A673 (cell line): Measurements from ENCODE around the gene NTRK1. TPM values are rescaled to one million over a fixed set of nuclear protein-coding genes. Genes with fewer than 3 reads are reported as not detected.

ENCODE experiments used
- BruUV-seq: library from RNA; stranded (reverse); fragments of 400-500 nt; replicated peaks from 2 replicates; lab custom pipeline; 2021; lab: Mats Ljungman, UMichigan
- CTCF ChIA-PET: fragments of 300-600 bp; sonication (Branson Sonifier 250); formaldehyde crosslinking; loops from one replicate; lab custom pipeline; 2022; ENCODE audit warnings: antibody characterized with exemption; lab: Charles Lee
- POLR2A ChIA-PET: fragments of 300-600 bp; sonication (Branson Sonifier 250); formaldehyde crosslinking; loops from one replicate; lab custom pipeline; 2022; ENCODE audit warnings: antibody characterized with exemption; ENCODE audit not compliant: low non-redundant PET; lab: Charles Lee
- DNase-seq: peaks from one replicate; pipeline ENCODE4 v3.0.0-alpha.2; 2015; ENCODE audit warnings: low spot score
- H3K27ac ChIP-seq: fragments of 200-600 bp; sonication (generic); 2 replicates; pipeline ENCODE4 v1.5.1; 2016; ENCODE audit warnings: mixed run types, low read depth, mild to moderate bottlenecking, mixed read lengths, antibody characterized with exemption, low read length; ENCODE audit not compliant: poor library complexity, severe bottlenecking
- H3K27me3 ChIP-seq: fragments of 200-600 bp; sonication (generic); replicated peaks from 2 replicates; pipeline ENCODE4 v1.6.1; 2017; ENCODE audit warnings: mixed run types, low read depth, mild to moderate bottlenecking, mixed read lengths, antibody characterized with exemption, low read length; ENCODE audit not compliant: insufficient read depth, poor library complexity
- H3K36me3 ChIP-seq: fragments of 200-600 bp; sonication (generic); 2 replicates; pipeline ENCODE4 v1.6.1; 2016; ENCODE audit warnings: mixed run types, mild to moderate bottlenecking, mixed read lengths, antibody characterized with exemption, low read length; ENCODE audit not compliant: insufficient read depth, poor library complexity, severe bottlenecking
- H3K4me1 ChIP-seq: fragments of 200-600 bp; sonication (generic); 2 replicates; pipeline ENCODE4 v1.6.1; 2017; ENCODE audit warnings: mixed run types, mild to moderate bottlenecking, mixed read lengths, antibody characterized with exemption, low read length; ENCODE audit not compliant: insufficient read depth, poor library complexity, severe bottlenecking
- H3K4me3 ChIP-seq: fragments of 200-600 bp; sonication (generic); 2 replicates; pipeline ENCODE4 v1.5.1; 2016; ENCODE audit warnings: low read depth, mixed run types, mild to moderate bottlenecking, mixed read lengths, low read length; ENCODE audit not compliant: poor library complexity, severe bottlenecking
- H3K9me3 ChIP-seq: fragments of 200-600 bp; sonication (generic); 2 replicates; pipeline ENCODE4 v1.6.1; 2016; ENCODE audit warnings: mixed run types, low read depth, mild to moderate bottlenecking, mixed read lengths, antibody characterized with exemption, low read length; ENCODE audit not compliant: poor library complexity, severe bottlenecking
- EZH2 ChIP-seq: fragments of 200-600 bp; sonication (generic); IDR thresholded peaks from 2 replicates; pipeline ENCODE4 v1.6.1; 2017; ENCODE audit warnings: borderline replicate concordance, low read depth, mild to moderate bottlenecking, mixed read lengths, antibody characterized with exemption, low read length; ENCODE audit not compliant: poor library complexity, severe bottlenecking
- intact Hi-C: fragments of 100-400 bp; cut with micrococcal nuclease; formaldehyde crosslinking; loops from one replicate; pipeline ENCODE4 v1.10.0; 2022; ENCODE audit not compliant: unreplicated experiment
- total RNA-seq: library from RNA; stranded (reverse); gene quantifications from 2 replicates; pipeline ENCODE4 v1.2.3, GENCODE V29; 2021
- TF ChIP-seq, protein P1 (sequence below): fragments of 300-800, 200-600 bp; sonication (generic); conservative IDR thresholded peaks from 2 replicates; pipeline ENCODE4 v1.5.1; 2017; ENCODE audit warnings: low read depth, mild to moderate bottlenecking, antibody characterized with exemption, low read length, moderate library complexity, mixed read lengths

The NTRK1 gene
- total RNA-seq, 1 experiment from 2014 or later: 5.1 TPM

DNA sequence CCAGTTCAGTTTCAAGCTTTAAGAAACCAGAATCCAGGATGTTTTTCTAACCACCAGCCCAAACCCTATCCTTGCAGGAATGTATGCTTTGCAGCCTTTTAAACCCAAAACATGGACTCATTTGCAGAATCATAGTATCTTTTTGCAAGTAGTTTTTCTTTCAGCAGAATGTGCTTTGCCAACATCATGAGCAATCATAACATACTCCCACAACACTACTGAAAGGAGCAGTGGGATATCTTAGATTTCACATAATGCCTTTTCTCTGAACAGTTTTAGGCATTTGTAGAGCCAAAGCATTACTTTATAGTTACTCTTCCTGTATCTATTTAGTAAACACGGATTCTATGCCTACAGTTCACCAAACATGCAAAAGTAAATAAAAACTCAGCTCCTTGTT is 34.0 kb upstream of the NTRK1 start:
- Histone ChIP-seq H3K36me3 (no peaks in the 10 kb centered on the region), H3K4me3 (no peak overlapping the region), H3K4me1 (no peaks in the 10 kb centered on the region), H3K27ac (no peak overlapping the region), H3K27me3 (no peaks in the 10 kb centered on the region), H3K9me3 (no peaks in the 10 kb centered on the region)
- no TSS peak for BruUV-seq
- DNase-seq: no peak
- POLR2A ChIA-PET: no interaction called here
- CTCF ChIA-PET: interaction anchor here (1.1 to 1.5 kb wide), 2 partner anchors 10 to 12 kb away, joined by 4 read pairs; no protein-coding TSS in a partner anchor
- intact Hi-C loops: no loop called here
- TF ChIP-seq EZH2: no peak
- TF ChIP-seq, protein P1, sequence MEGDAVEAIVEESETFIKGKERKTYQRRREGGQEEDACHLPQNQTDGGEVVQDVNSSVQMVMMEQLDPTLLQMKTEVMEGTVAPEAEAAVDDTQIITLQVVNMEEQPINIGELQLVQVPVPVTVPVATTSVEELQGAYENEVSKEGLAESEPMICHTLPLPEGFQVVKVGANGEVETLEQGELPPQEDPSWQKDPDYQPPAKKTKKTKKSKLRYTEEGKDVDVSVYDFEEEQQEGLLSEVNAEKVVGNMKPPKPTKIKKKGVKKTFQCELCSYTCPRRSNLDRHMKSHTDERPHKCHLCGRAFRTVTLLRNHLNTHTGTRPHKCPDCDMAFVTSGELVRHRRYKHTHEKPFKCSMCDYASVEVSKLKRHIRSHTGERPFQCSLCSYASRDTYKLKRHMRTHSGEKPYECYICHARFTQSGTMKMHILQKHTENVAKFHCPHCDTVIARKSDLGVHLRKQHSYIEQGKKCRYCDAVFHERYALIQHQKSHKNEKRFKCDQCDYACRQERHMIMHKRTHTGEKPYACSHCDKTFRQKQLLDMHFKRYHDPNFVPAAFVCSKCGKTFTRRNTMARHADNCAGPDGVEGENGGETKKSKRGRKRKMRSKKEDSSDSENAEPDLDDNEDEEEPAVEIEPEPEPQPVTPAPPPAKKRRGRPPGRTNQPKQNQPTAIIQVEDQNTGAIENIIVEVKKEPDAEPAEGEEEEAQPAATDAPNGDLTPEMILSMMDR: no peak

DNA sequence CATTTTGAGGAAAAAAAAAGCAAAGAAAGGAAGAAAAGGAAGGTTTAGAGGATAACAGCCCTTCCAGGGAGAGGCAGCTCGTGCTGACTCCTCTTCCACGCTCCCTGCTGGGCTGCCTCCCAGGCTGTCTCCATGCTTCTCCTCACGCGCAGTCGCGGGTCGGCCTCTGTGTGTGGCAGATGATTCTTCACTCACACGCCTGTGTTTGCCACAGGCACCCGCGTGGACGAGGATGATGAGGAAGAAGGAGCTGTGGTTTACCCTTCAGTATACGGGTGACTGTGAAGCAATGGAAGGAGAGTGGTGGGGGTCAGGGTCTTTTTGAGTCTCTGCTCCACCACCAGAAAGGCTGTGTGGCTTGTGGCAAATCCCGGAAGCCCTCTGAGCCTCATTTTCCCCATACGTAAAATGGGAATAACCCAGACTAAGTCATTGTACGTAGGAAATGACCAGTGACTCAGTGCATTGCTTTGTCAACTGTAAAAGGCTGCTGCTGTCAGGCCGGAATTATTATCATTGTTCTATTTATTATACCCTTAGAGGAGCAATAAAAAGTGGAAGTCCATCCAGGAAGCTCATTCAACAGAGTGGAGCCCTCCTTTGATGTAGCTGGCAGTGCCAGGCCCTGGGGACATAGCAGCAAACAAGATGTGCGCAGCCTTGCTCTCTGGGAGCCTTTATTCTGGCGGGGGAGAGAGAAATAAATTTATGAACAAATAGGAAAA is 32.1 kb upstream of the NTRK1 start:
- no peaks in the 10 kb centered on the region for H3K9me3 ChIP-seq
- no peak overlapping the region for H3K27ac ChIP-seq
- H3K27me3 ChIP-seq: no peaks in the 10 kb centered on the region
- H3K4me3 ChIP-seq: no peak overlapping the region
- intact Hi-C loops: no loop called here
- ChIA-PET POLR2A (no interaction called here), CTCF (interaction anchor here (1.2 kb wide), 1 partner anchor 10 kb away, joined by 3 read pairs; no protein-coding TSS in a partner anchor)
- TF ChIP-seq, protein P1: no peak
- no peak for TF ChIP-seq EZH2
- H3K36me3 ChIP-seq: no peaks in the 10 kb centered on the region
- no peaks in the 10 kb centered on the region for H3K4me1 ChIP-seq
- no TSS peak for BruUV-seq
- no peak for DNase-seq

DNA sequence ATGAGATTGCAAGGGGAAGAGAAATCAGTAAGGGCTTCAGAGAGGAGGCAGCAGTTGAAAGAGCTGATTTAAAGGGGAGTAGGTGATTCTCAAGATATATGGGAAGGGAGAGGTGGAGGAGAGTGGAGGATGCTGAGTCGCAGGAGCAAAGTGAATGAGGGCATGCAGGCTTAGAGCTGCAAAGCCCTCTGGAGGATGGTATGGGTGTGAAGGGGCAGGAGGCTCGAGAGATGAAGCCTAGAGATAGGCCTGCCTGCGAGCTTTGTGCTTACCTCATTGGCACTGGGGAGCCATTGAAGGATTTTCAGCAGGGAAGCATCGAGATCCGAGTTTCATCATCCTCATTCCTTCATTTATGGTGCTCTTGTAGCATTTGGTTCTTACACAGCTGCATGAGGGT is 28.2 kb upstream of the NTRK1 start:
- POLR2A ChIA-PET: no interaction called here
- intact Hi-C loops: no loop called here
- no TSS peak for BruUV-seq
- Histone ChIP-seq H3K4me1 (no peaks in the 10 kb centered on the region), H3K27me3 (no peaks in the 10 kb centered on the region), H3K27ac (no peak overlapping the region), H3K9me3 (no peaks in the 10 kb centered on the region), H3K4me3 (no peak overlapping the region), H3K36me3 (no peaks in the 10 kb centered on the region)
- TF ChIP-seq, protein P1: no peak
- no peak for TF ChIP-seq EZH2
- no peak for DNase-seq
- CTCF ChIA-PET: no interaction called here
